ENCODE measurements around the gene KRT78.

GRCh38 chr12:52896190-52897100, 47.7 kb upstream of the KRT78 start:
- TF ChIP-seq CAMTA2 (CRISPR knock-in tag; conservative IDR thresholded peaks at IDR 0.05) (no peak), CTCF (IDR thresholded peaks at IDR 0.05 in 2 of 3, conservative IDR thresholded peaks at IDR 0.05 in 1 of 3; ENCODE audit: insufficient read depth in 2 of 3, low read depth in 1 of 3, low read length in 3 of 3) (no peak), SAP30 (IDR thresholded peaks at IDR 0.05; ENCODE audit: borderline replicate concordance, insufficient read depth, low read depth, low read length, poor library complexity, severe bottlenecking) (no peak), EZH2 (IDR thresholded peaks at IDR 0.05; ENCODE audit: borderline replicate concordance, low read depth, low read length) (no peak), MYNN (IDR thresholded peaks at IDR 0.05) (peak; percentile 62), MYNN (CRISPR knock-in tag; IDR thresholded peaks at IDR 0.05) (no peak), ZNF696 (CRISPR knock-in tag; conservative IDR thresholded peaks at IDR 0.05) (no peak), POLR2AphosphoS2 (IDR thresholded peaks at IDR 0.05; ENCODE audit: low read length) (no peak; the same call in 1 of the 2 replicates), ZNF644 (tag; IDR thresholded peaks at IDR 0.05; ENCODE audit: low read depth) (no peak), TEAD4 (IDR thresholded peaks at IDR 0.05; ENCODE audit: low read length) (no peak), TEAD4 (CRISPR knock-in tag; IDR thresholded peaks at IDR 0.05; ENCODE audit: borderline replicate concordance) (no peak)

Data from K562 (cell line).